Measurements from ENCODE around the gene ISL2. TPM values are rescaled to one million over a fixed set of nuclear protein-coding genes. Genes with fewer than 3 reads are reported as not detected.

Gene ISL2
- total RNA-seq, 1 donor from 2014 or later, result not detected

- DNase-seq (ENCODE audit: low spot score) (no peak), ATAC-seq (no peak)
These were observed 9.1 kb upstream of the ISL2 start for GRCh38 chr15:76327191-76328105.

DNA sequence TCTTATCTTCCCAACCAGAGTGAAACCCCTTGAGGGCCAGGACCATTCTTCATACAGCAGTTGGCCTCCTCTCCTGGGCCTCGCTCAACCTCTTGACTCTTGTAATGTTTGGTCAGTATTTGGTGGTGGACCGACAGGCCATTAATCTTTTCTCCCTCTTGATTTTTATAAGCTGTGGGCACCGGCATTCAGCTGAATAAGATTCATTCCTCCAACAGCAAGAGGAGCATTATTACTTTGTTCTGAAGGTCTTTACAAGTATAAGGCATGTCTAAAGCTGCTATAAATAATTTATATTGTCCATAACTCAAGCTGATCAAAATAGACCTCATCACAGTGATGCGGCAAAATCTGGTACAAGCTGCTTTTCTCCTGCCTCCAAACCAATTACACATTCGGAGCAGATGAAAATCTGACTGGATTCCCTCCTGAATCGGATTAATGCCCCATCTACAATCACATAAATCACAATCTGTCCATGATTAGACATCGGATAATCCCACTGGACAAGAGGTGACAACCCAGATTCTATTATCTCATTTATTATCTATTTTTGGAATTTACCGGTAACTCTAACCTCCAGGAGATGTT lies 8.4 kb upstream of the ISL2 start:
- DNase-seq (ENCODE audit: low spot score) (no peak), ATAC-seq (no peak)

DNA sequence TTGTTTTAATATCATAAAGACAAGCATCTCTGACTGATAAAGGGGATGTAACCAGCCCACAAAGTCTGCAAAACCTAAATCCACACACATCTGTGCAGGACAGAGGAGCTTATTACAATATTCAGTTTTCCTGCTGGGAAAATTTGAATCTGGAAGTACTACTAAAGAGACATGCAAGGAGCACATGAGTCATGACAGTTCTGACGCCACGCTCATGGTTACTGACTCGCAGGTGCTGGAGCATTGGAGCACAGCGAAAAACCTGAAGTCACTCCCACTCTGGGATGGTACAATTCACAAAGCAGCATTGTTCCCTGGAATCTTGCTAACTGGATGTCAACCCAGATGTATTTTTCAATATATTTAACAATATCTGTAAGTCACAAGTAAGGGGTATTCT lies 7.6 kb upstream of the ISL2 start:
- DNase-seq (ENCODE audit: low spot score) (no peak), ATAC-seq (no peak)

GRCh38 chr15:76330080-76330680 lies 6.4 kb upstream of the ISL2 start:
- ATAC-seq (peak; percentile 99), DNase-seq (ENCODE audit: low spot score) (peak; percentile 74)

DNA sequence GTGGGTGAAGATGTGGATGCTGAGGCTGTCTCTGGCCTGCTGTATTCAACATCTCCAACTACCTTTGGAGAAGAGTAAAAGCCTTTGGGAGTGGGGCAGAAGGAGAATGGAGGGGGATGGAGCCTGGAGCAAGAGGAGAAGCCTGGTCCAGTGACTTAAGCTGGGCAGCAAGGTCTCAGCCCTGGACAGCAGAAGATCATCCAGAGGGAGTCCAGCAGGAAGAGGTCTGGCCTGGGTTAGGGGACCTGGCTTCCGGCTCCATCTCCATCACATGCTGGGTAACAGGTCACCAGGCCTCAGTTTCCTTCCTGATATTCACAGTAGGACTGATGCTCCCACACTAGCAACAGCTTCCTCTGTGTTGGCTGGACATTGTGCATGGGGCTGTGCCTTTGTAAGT lies 3.8 kb upstream of the ISL2 start:
- DNase-seq (ENCODE audit: low spot score) (no peak), ATAC-seq (no peak)

- ATAC-seq, result no peak
- no peak for DNase-seq (ENCODE audit: low spot score)
These were observed 3.3 kb upstream of the ISL2 start for GRCh38 chr15:76333309-76333708.

- DNase-seq (ENCODE audit: low spot score), result no peak
- peak; percentile 20 for ATAC-seq
These were observed 2.7 kb upstream of the ISL2 start for GRCh38 chr15:76333720-76334437.

GRCh38 chr15:76334438-76335306 lies 1.9 kb upstream of the ISL2 start:
- no peak for DNase-seq (ENCODE audit: low spot score)

DNA sequence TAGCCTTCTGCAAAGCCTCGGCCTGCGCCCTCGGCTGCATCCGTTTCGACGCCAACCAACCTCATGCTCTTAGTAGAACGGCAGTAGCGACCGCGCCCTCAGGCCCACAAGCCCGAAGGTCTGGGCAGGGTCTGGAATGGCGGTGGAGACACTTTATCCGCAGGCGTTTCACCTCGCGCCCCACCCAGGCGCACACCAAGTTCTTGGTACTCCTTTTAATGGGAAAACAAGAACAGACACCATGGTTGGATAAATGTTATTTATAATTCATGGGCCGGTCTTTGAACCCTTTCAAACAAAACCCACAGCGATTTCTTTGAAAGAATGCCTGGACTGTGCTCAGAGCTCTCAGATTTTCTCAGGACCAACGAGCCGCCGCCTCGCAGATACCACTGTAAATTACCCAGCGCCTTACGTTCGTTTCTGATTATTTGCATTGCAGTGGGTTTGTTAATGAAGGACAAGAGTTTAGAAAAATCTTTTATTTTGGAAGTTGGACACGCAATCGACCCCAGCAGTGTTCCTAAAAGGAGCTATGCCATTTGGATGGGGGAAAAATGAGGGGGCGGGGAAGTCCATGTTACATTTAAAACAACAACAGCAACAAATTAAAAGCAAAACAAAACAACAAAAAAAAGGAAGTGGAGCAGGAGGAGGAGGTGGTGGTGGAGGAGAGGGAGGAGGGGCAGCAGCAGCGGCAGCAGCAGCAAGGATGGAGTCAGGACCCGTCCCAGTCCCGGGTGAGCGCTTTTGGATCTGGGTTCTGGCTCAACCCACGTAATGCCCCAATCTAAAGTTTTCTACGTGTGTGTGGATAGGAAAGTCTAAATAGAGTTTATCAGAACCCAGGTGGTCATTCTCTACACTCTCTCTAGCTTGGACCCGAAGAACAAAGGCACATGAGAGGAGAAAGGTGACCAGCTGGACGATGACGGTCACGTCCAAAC lies 993 bp upstream of the ISL2 start:
- ATAC-seq (no peak), DNase-seq (ENCODE audit: low spot score) (no peak)

More at GRCh38 chr15:76334438-76335306, 1.9 kb upstream of the ISL2 start:
- no peak for ATAC-seq

GRCh38 chr15:76337059-76337695 lies 604 bp downstream of the ISL2 start:
- no peak for ATAC-seq
- DNase-seq (ENCODE audit: low spot score), result no peak

GRCh38 chr15:76337696-76338485 lies 1.3 kb downstream of the ISL2 start:
- ATAC-seq (no peak), DNase-seq (ENCODE audit: low spot score) (no peak)

GRCh38 chr15:76338486-76339304 lies 2.1 kb downstream of the ISL2 start:
- DNase-seq (ENCODE audit: low spot score) (no peak), ATAC-seq (no peak)

- ATAC-seq, result peak; percentile 21
- no peak for DNase-seq (ENCODE audit: low spot score)
These were observed 3.0 kb downstream of the ISL2 start for GRCh38 chr15:76339305-76340197.

DNA sequence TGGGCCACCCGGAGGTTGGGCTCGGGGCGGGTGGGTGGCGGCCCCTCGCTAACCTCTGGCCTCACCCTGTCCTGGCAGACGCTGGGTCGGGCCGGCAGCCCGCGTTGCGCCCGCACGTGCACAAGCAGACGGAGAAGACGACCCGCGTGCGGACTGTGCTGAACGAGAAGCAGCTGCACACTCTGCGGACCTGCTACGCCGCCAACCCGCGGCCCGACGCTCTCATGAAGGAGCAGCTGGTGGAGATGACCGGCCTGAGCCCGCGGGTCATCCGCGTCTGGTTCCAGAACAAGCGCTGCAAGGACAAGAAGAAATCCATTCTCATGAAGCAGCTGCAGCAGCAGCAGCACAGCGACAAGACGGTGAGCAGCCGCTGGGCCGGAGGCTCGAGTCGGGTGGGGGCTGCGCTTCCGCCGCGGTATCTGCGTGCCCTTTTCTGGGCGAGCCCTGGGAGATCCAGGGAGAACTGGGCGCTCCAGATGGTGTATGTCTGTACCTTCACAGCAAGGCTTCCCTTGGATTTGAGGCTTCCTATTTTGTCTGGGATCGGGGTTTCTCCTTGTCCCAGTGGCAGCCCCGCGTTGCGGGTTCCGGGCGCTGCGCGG lies 3.7 kb downstream of the ISL2 start:
- ATAC-seq (peak; percentile 29), DNase-seq (ENCODE audit: low spot score) (no peak)

DNA sequence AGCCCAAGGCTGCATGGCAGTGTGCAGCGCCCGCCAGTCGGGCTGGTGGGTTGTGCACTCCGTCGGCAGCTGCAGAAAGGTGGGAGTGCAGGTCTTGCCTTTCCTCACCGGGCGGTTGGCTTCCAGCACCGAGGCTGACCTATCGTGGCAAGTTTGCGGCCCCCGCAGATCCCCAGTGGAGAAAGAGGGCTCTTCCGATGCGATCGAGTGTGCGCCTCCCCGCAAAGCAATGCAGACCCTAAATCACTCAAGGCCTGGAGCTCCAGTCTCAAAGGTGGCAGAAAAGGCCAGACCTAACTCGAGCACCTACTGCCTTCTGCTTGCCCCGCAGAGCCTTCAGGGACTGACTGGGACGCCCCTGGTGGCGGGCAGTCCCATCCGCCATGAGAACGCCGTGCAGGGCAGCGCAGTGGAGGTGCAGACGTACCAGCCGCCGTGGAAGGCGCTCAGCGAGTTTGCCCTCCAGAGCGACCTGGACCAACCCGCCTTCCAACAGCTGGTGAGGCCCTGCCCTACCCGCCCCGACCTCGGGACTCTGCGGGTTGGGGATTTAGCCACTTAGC lies 4.3 kb downstream of the ISL2 start:
- ATAC-seq, result peak; percentile 48
- DNase-seq (ENCODE audit: low spot score), result no peak

All from left lobe of liver (tissue), 2 donors.